Gastroesophageal sphincter (tissue), 3 donors: ENCODE measurements around the gene ATP6V1C2.

Experiments used
- POLR2A ChIP-seq, 2 donors: fragments of 450-650 bp; IDR thresholded peaks; one replicate each; pipeline ENCODE4 v1.6.1; 2017; ENCODE audit warnings: antibody characterized with exemption in 2 of 2, mild to moderate bottlenecking in 2 of 2, moderate library complexity in 1 of 2
- POLR2AphosphoS5 ChIP-seq: sonication (generic); formaldehyde crosslinking; IDR thresholded peaks from one replicate; pipeline ENCODE4 v1.6.1; 2017; ENCODE audit warnings: antibody characterized with exemption
- TF ChIP-seq, protein P1 (sequence below), 4 experiments: fragments of 200-600 bp in 2 of 4; fragments of 450-650 bp in 2 of 4; sonication (generic) in 1 of 4; IDR thresholded peaks; one replicate each; pipeline ENCODE4 v1.5.1; 2017 to 2019; ENCODE audit warnings: antibody characterized with exemption in 4 of 4, mild to moderate bottlenecking in 2 of 4, moderate library complexity in 2 of 4

DNA sequence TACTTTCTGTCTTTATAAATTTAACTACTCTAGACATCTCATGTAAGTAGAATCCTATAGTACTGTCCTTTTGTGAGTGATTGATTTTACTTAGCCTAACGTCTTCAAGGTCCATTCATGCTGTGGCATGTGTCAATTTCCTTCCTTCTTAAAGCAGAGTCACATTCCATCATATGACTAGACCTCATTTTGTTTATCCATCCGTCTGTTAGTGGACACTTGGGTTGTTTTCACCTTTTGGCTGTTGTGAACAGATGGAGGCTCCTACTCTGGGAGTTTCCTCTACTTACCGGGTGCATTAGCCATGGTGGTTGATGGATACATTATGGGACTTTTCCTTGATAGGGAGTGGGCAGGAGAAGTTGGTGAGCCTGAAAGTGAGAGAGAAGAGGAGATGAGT is 97.6 kb downstream of the ATP6V1C2 start:
- TF ChIP-seq POLR2A (IDR thresholded peaks at IDR 0.05) (no peak), POLR2AphosphoS5 (no peak)
- TF ChIP-seq, protein P1, sequence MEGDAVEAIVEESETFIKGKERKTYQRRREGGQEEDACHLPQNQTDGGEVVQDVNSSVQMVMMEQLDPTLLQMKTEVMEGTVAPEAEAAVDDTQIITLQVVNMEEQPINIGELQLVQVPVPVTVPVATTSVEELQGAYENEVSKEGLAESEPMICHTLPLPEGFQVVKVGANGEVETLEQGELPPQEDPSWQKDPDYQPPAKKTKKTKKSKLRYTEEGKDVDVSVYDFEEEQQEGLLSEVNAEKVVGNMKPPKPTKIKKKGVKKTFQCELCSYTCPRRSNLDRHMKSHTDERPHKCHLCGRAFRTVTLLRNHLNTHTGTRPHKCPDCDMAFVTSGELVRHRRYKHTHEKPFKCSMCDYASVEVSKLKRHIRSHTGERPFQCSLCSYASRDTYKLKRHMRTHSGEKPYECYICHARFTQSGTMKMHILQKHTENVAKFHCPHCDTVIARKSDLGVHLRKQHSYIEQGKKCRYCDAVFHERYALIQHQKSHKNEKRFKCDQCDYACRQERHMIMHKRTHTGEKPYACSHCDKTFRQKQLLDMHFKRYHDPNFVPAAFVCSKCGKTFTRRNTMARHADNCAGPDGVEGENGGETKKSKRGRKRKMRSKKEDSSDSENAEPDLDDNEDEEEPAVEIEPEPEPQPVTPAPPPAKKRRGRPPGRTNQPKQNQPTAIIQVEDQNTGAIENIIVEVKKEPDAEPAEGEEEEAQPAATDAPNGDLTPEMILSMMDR (IDR thresholded peaks at IDR 0.05), result no peak
